AG08396 (cell line): ENCODE measurements around the gene NT5C3B.
A peak's percentile ranks its signal among the peaks of the same experiment; 100 is the strongest.

Experiments
- DNase-seq: peaks from one replicate; pipeline ENCODE4 v3.0.0; 2012; ENCODE audit warnings: low spot score, mixed read lengths

NT5C3B gene

GRCh38 chr17:41810659-41811548, 25.1 kb downstream of the NT5C3B start:
- no peak for DNase-seq

- no peak for DNase-seq
These were observed 29.2 kb downstream of the NT5C3B start for GRCh38 chr17:41806685-41807445.

DNA sequence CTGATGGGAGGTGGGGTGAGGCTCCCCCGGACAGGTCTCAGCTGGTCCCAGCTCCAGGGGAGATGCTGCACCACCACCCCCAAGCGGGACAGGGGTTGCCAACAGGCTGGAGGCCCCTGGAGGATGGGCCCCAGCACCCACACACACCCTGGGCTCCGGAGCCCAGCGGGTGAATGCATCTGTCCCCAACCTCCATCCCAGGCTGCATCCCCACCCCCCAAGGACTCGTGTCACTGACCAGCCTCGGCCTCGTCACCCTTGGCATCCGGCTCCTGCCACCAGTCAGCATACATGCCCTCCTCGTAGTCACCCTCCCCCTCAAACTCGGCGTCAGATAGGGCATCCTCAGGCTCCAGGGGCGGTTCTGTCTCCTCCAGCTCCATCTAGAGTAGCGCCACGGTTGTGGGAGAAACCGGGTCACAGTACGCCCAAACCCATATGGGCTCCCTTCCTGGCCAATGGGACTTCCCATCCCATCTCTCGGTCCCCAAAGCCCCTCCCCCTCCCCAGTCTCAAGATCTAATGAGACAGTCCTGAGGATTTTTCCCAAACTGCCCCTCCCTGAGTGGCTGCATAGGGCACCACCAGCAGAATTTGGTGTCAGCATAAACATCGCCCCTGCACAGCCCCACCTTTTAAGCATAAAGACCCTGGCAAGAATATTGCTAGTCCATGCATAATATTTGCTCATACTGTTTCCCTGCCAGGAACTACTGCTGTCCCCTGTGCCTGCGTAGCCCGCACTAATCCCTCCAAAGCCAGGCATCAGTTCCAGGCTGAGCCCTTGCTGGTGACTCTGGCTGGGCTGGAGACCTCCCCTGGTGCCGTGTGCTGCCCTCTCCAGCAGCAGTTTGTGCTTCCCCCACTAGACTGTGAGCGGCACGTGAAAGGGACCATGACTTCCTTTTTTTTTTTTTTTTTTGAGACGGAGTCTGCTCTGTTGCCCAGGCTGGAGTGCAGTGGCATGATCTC, 32.7 kb downstream of the NT5C3B start:
- no peak for DNase-seq

DNA sequence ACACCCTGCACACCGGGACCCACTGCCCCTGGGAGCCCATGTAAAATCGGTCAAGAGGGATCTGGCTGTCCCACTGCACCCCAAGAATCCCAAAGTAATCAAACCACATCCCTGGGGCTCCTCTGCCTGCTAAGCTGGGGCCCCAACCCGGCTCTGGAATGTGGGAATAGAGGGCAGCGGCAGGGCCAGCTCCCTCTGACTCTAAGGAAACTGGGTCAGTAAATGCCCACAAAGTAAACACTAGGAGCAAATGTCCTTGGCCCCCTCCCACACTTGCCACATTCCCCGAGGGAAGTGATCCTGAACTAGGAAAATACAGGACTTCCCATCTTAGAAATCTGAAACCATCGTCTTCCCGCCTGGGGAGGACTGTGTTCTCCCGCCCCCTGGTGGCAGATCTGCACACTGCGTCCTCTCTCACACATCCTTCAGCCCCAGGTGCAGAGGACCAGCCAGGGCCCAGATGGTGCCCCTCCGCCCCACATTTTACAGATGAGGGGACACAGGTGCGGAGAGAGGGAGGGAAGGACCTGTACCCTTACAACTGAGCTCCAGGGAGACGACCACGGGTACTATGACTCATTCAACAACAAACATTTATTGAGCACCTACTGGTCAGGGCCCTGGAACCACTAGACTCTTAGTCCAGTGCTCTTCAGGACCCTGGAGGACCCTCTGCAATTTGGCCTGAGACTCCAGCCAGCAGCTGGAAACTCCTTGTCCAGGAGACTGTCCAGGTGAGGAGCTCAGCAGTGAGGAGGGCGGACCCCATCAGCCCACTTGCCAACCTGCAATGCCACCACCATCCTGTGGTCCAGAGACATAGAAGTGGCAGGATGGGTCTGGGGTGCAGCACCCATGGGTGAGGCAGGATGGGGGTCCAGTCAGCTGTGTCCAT, 34.4 kb downstream of the NT5C3B start:
- peak; percentile 82 for DNase-seq

DNA sequence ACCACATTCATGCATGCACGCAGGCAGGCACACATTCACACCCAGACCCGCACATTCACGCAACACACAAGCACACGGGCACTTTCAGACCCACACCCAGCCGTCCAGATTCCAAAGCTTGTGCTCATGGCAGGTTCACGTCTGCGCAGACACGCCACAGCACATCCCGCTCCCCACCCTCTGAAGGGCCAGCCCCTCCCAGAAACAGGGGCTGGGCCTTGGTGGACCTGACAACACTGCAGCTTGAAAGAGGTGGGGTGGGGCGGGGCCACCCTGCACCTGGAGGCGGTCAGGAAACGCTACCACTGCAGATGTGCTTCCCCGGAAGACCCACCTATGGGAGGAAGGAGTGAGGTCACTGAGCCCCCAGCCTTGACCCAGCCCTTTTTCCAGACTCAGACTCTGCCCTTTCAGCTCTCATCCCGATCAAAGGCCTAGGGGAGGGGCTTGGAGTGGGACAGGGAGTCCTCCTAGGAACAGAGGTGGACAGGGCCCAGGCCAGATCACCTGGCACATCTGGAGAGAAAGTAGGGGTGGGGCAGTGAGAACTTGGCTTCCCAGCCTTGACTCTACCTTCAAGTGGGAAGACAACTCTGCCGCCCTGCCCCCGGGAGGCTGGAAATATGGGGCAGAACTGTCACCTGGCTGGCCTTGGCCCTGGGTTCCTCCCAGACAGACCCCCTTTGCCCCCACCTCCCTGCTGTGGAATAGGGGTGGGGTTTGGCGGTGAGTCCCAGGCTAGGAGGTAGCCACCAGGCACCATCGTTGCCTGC, 35.2 kb downstream of the NT5C3B start:
- no peak for DNase-seq

DNA sequence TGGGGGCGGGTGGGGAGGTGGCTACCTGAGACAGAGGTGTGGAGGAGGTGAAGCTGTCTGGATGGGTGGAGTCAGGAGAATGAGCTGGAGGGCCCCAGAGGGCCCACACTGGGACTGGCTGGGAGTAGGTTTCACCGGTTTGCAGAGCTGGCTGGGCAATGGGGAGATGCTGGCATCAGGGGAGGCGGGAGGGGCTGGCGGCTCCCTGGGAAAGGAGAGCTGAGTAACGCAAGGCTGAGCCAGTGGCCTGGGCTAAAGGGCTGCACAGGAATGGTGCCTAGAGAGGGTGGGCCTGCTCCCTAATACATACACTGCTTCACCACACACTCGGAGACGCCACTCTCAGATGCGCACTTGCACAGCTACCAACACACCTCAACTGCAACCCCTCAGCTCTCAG, 36.7 kb downstream of the NT5C3B start:
- DNase-seq: no peak

GRCh38 chr17:41797377-41797776, 38.7 kb downstream of the NT5C3B start:
- DNase-seq: no peak

DNA sequence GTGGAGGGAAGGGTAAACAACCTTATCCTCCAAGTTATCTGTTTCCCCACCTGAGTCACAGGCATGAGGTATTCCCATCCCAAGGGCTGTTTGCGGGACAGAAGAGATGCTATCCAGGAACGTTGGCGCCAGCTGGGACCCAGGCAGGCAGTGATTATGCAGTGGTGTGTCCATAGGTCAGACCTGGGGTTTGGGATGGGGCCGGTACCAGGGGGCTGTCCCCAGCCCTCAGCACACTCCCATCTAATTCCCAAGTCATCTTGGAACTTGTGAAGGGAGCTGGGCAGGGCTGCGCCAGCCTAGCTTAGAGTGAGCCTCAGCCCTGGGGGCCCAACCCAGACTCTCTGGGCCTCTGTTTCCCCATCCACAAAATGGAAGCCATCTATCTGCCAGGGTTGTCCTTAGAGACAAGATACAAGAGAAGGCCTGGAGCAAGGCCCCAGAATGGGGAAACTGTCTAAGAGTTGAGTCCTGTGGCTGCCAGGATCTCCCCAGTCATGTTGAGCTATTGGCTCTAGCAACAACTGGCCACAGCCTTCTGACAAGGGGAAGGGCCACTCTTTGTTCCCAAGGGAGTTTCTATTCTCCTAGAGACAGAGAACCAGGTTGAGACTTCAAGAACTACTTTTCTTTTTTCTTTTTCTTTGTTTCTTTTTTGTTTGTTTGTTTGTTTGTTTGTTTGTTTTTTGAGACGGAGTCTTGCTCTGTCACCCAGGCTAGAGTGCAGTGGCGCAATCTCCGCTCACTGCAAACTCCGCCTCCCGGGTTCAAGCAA, 39.7 kb downstream of the NT5C3B start:
- DNase-seq: no peak

- DNase-seq: no peak
These were observed 41.5 kb downstream of the NT5C3B start for GRCh38 chr17:41794540-41794975.

- no peak for DNase-seq
These were observed 42.1 kb downstream of the NT5C3B start for GRCh38 chr17:41793784-41794539.

DNA sequence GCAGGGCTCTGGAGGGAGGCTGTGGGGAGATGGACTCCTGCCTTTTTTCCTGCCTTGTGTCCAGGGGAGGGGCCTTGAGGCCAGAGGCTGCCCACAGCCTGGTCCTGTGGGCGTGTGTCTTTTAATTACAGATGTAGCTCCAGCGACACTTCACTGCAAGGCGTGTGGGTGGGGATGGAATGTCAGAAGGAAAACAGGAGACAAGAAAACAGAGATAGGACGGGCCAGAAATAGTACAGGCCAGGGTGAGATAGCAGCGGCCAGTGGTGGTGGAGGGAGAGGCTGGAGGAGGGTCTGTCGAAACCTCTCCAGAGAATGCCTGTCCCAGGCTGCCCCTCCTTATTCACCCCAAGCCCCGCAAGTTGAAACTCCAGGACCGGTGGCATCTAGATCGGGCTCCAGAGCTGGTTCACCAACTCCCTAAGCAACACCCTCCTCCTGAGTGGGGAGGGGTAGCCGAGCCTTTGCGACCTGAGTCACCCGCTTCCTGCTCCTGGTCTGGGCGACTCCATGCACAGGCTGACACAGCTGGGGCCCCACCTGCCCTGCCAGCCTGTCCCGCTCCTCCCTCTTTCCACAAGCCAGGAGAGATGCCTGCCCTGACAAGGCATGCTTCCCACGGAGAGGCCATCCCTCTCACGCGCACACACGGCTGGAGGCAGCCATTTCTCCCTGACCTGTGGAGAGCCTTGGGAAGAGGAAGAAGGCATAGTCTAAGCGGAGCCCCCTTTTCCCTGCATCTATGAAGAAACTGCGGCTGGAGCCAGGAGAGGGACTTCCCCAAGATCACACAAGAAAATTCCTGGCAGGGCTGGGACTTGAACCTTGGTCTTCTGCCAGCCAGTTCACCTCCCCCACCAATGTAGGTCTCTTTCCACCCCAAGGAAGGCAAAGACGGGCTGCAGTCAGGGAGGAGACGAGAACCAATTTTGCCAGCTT, 42.9 kb downstream of the NT5C3B start:
- DNase-seq: no peak

DNA sequence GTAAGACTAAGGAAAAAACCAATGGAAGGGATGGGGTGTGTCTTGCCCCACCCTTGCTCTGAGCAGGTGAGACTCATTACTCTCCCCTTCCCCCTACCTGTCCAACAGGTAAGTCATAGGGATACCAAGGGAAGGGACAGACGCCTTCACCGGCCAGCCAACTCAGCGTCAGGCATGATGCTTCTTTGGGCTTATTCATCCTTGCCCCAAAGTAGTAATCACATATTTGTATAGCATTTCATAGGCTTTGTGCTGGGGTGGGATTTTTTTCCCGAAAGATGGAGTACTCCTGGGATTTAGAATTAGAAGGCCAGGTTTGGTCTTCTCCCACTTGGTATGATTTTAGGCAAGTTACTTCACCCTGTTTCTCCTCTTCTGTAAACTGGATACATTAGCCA, 49.0 kb downstream of the NT5C3B start:
- DNase-seq: no peak

GRCh38 chr17:41786227-41787020, 49.6 kb downstream of the NT5C3B start, which contains the start of gene JUP:
TSS of gene JUP (minus strand) at chr17:41786711. CDS start at chr17:41771854, 14,857 bp downstream.
- DNase-seq: peak; percentile 98

GRCh38 chr17:41785859-41786226, 50.2 kb downstream of the NT5C3B start:
- DNase-seq: no peak

- no peak for DNase-seq
These were observed 50.8 kb downstream of the NT5C3B start for GRCh38 chr17:41785091-41785858.
